ENCODE measurements around the gene CDH23.

- TF ChIP-seq CTCF (IDR thresholded peaks at IDR 0.05; ENCODE audit: low read length) (no peak), EZH2 (optimal IDR thresholded peaks at IDR 0.05; ENCODE audit: low read depth, low read length) (no peak), EZH2phosphoT487 (IDR thresholded peaks at IDR 0.05; ENCODE audit: low read length) (no peak)
These were observed 25.0 kb upstream of the CDH23 start for GRCh38 chr10:71371750-71372166.

All from MM.1S (cell line).